ENCODE results near the gene PRKACB.
"Not testable (repeated sequence)": the region's sequence is repeated elsewhere in the genome, so short reads cannot be mapped to it uniquely, and the experiment has no call there.

Gene PRKACB

DNA sequence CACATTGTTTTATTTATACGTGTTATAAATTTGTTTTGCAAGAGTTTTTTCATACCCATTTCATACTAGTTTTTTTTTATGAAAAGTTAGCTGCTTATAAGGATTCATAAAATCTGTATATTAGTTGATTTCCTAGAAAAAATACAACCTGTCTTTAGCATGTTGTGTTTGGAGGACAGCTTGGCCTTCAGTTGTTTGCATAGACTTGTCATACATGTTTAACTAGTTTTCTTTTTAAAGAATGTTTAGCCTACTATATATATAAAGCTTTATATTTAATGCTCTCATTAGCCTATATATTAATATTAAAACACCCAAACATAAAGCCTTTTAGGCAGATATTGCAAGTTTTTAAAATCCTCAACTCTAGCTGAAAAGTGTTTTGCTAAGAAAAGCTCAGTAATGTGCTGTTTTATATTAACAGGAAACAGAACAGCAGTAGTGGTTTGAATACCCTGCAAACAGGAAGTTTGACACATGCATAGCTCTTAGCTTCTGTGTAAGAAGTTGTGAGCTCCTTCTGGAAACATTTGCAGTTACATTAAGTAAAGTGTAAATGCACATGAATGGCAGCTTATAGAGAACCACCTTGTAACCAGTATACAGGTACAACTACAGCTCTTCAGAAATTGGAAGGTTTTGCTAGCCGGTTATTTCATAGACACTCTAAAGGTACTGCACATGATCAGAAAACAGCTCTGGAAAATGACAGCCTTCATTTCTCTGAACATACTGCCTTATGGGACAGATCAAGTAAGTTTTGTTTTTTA, at the start of gene PRKACB:
PRKACB (plus strand) TSS at position 476 of the 770 bp plus-strand sequence; CDS start at position 567, 91 bp downstream.
- no peak for DNase-seq (ENCODE audit: extremely low read depth in 1 of 2, low read depth in 1 of 2)

- DNase-seq (ENCODE audit: extremely low read depth in 1 of 2, low read depth in 1 of 2): no peak
Measured at GRCh38 chr1:84095308-84095707, 48.8 kb upstream of the PRKACB start.

GRCh38 chr1:84096176-84096575, 47.9 kb upstream of the PRKACB start:
- no peak for DNase-seq (ENCODE audit: extremely low read depth in 1 of 2, low read depth in 1 of 2)

- no peak for DNase-seq (ENCODE audit: extremely low read depth in 1 of 2, low read depth in 1 of 2)
Measured at GRCh38 chr1:84101204-84101603, 42.9 kb upstream of the PRKACB start.

- peak in 1 of 2 donors; percentile 8 for DNase-seq (ENCODE audit: extremely low read depth in 1 of 2, low read depth in 1 of 2)
Measured at GRCh38 chr1:84103197-84103992, 40.7 kb upstream of the PRKACB start.

DNA sequence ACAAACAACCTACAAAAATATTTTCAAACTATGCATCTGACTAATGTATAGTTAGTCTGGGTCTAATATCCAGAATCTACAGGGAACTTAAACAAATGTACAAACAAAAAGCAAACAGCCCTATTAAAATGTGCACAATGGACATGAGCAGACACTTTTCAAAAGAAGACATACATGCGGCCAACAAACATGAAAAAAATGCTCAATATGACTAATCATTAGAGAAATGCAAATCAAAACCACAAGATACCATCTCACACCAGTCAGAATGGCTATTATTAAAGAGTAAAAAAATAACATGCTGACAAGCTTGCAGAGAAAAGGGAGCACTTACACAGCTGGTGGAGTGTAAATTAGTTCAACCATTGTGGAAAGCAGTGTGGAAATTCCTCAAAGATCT, 36.5 kb upstream of the PRKACB start:
- DNase-seq (ENCODE audit: extremely low read depth in 1 of 2, low read depth in 1 of 2): not testable (repeated sequence)

GRCh38 chr1:84107955-84108354, 36.1 kb upstream of the PRKACB start:
- no peak for DNase-seq (ENCODE audit: extremely low read depth in 1 of 2, low read depth in 1 of 2)

GRCh38 chr1:84108900-84109578, 35.0 kb upstream of the PRKACB start:
- no peak for DNase-seq (ENCODE audit: extremely low read depth in 1 of 2, low read depth in 1 of 2)

GRCh38 chr1:84110629-84111028, 33.4 kb upstream of the PRKACB start:
- no peak for DNase-seq (ENCODE audit: extremely low read depth in 1 of 2, low read depth in 1 of 2)

GRCh38 chr1:84116558-84116957, 27.5 kb upstream of the PRKACB start:
- no peak for DNase-seq (ENCODE audit: extremely low read depth in 1 of 2, low read depth in 1 of 2)

GRCh38 chr1:84117868-84118267, 26.2 kb upstream of the PRKACB start:
- DNase-seq (ENCODE audit: extremely low read depth in 1 of 2, low read depth in 1 of 2): no peak

DNA sequence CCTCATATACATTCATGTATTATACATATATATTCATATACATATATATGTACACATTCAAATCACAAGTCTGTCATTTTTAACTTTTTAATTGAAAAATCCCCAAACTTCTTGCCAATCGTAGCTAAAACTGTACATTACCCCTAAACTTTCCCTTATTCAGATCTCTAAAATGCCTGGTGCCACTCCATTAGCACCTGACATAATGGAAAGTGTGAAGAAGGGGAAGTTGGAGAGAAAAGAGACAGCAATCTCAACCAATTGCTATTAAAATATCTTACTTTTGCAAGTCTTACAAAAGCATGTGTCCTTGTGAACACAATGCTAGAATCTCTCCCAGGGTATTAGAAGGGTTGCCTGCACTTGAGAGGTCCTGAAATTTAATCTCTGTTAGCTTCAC, 22.7 kb upstream of the PRKACB start:
- no peak for DNase-seq (ENCODE audit: extremely low read depth in 1 of 2, low read depth in 1 of 2)

- peak in 1 of 2 donors; percentile 13 for DNase-seq (ENCODE audit: extremely low read depth in 1 of 2, low read depth in 1 of 2)
Measured at GRCh38 chr1:84122780-84123382, 21.2 kb upstream of the PRKACB start.

GRCh38 chr1:84133479-84133878, 10.6 kb upstream of the PRKACB start:
- DNase-seq (ENCODE audit: extremely low read depth in 1 of 2, low read depth in 1 of 2): no peak

DNA sequence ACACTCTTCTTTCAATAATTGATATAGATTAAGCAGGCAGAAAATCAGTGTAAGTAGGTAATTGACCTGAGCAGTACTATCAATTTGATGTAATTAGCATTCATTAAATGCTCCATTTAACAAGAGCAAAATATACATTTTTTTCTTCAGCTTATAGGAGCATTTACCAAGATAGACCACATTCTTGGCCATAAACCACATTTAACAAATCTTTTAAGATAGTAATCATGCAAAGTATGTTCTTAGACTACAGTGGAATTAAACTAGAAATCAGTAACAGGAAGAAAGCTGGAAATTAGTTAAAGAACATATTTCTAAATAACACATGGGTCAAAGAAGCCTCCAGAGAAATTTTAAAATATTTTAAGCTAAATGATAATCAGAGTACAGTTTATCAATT, 8.7 kb upstream of the PRKACB start:
- no peak for DNase-seq (ENCODE audit: extremely low read depth in 1 of 2, low read depth in 1 of 2)

DNA sequence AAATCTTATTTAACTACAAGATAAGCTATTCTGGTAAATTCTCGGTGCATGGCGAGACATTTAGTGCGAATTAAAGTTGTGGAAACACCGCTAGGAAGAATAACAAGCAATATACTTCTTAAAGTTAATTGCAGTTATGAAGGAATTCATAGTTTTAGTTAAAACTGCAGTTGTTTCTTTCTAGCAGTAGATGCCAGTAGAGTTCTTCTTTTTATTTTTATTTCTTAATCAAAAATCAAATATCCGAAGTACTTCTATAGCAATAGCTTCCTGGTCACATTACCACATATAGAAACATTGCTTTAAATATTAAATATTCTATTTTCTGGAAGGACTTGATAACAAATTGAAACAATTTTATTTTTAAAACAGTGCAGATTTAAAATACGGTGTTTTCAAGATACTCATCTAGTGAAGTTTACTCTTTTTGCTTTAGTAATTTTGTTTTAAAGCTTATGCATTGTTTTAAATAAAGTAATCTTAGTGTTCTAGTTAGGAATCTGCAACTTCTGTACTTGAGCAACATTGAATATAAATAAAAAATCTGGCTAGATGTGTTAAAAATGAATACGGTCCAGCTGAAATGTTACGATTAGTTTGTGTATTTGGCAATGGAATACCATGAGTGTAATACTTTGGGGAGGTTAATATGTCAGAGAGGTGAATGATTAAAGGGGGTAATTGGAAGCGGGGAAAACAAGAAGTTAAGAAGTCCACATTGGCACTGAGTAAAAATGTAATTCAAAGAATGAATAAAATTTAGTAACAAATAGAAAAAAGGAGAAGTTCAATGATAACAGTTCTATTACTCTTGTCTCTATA, 2.7 kb upstream of the PRKACB start:
- no peak for DNase-seq (ENCODE audit: extremely low read depth in 1 of 2, low read depth in 1 of 2)

DNA sequence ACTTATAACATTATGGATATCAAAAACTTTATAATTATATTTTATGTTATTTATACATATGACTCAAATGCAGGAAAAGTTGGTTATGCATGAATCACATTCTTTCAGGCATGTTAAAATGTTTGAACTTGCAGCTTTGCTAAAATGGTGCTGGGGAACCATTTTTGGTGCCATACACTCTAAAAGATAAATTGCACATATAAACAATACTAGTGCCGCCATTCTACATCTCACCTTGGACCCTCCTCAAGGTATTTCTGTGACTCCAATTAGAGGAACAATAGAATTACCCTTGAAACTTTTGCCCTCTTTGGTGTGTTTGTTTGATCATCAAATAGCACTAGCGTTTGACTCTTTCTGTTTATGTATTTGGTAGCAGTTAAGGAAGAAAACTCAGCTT, 997 bp downstream of the PRKACB start:
- no peak for DNase-seq (ENCODE audit: extremely low read depth in 1 of 2, low read depth in 1 of 2)

DNA sequence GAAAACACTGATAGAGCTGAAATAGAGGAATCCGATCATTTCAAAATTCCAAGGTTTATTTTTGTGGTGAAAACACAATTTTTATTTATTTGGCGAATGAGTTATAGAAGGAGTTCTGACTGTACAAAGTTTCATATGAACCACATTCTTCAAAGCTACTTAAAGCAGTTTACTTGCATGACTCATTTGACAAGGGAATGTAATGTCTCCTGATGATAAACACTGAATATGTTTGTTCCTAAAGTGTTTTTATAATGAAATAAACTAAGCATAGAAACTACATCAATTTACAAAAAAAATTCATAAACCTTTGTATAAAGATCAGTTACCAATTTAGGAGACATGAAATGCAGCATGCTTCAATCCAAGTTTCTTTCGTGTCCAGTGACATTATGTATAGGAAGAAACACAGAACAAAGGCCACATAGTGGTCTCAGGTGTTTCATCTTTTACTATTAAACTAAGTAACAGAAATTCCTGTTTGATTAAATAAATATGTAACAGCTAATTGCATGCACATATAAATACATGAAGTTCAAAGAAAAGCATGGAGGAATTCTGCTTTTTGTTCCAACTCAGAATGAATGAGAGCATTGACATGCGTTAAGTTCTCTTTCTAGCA, 2.5 kb downstream of the PRKACB start:
- DNase-seq (ENCODE audit: extremely low read depth in 1 of 2, low read depth in 1 of 2): no peak

- no peak for DNase-seq (ENCODE audit: extremely low read depth in 1 of 2, low read depth in 1 of 2)
Measured at GRCh38 chr1:84148758-84149157, 4.7 kb downstream of the PRKACB start.

GRCh38 chr1:84152649-84153056, 8.6 kb downstream of the PRKACB start:
- DNase-seq (ENCODE audit: extremely low read depth in 1 of 2, low read depth in 1 of 2): no peak

All from stimulated activated CD8-positive, alpha-beta memory T cell treated with anti-CD3 and anti-CD28 coated beads, Interleukin-7, amount 100 ng/mL, for 48 hours (primary cell).